GM21786 (cell line): ENCODE data around the gene CIZ1.
A peak's percentile ranks its signal among the peaks of the same experiment; 100 is the strongest.

Experiments used
- ATAC-seq: cut with Tn5 transposase; IDR thresholded peaks from one replicate; pipeline ENCODE4 v1.9.1; 2021; ENCODE audit not compliant: unreplicated experiment

CIZ1 gene

GRCh38 chr9:128163523-128164306 is 27.7 kb downstream of the CIZ1 start:
- ATAC-seq: no peak

GRCh38 chr9:128163027-128163515 is 28.3 kb downstream of the CIZ1 start:
- no peak for ATAC-seq

GRCh38 chr9:128162215-128163026 is 29.0 kb downstream of the CIZ1 start:
- no peak for ATAC-seq

- no peak for ATAC-seq
Measured at GRCh38 chr9:128161215-128161902, 30.0 kb downstream of the CIZ1 start.

- no peak for ATAC-seq
Measured at GRCh38 chr9:128160603-128160987, 30.8 kb downstream of the CIZ1 start.

- ATAC-seq: peak; percentile 74
Measured at GRCh38 chr9:128159784-128160602, 31.4 kb downstream of the CIZ1 start, which contains the start of gene BBLN. Gene BBLN, plus strand, starts transcription at chr9:128160265. Its CDS starts 143 bp downstream, at chr9:128160408.

- ATAC-seq: no peak
Measured at GRCh38 chr9:128159522-128159783, 31.9 kb downstream of the CIZ1 start.

- no peak for ATAC-seq
Measured at GRCh38 chr9:128155736-128156500, 35.5 kb downstream of the CIZ1 start.

GRCh38 chr9:128153947-128154695 is 37.3 kb downstream of the CIZ1 start:
- no peak for ATAC-seq

GRCh38 chr9:128153060-128153946 is 38.1 kb downstream of the CIZ1 start:
- no peak for ATAC-seq

GRCh38 chr9:128152133-128153059 is 39.0 kb downstream of the CIZ1 start:
- ATAC-seq: no peak

GRCh38 chr9:128151309-128152132 is 39.9 kb downstream of the CIZ1 start:
- no peak for ATAC-seq

- ATAC-seq: no peak
Measured at GRCh38 chr9:128150594-128151308, 40.6 kb downstream of the CIZ1 start.

GRCh38 chr9:128149951-128150593 is 41.3 kb downstream of the CIZ1 start:
- ATAC-seq: no peak

- ATAC-seq: no peak
Measured at GRCh38 chr9:128149001-128149701, 42.2 kb downstream of the CIZ1 start, which contains the start of gene LCN2. Gene LCN2, plus strand, starts transcription at chr9:128149453. Its CDS starts 73 bp downstream, at chr9:128149526.
